Esophagus (tissue), 2 donors: ENCODE results near the gene SLC2A9. TPM values are rescaled to one million over a fixed set of nuclear protein-coding genes. Genes with fewer than 3 reads are reported as not detected.
A peak's percentile ranks its signal among the peaks of the same experiment; 100 is the strongest.

ENCODE experiments used
- H3K27ac ChIP-seq, 2 donors: one replicate each; pipeline ENCODE4 v1.5.1; 2013; ENCODE audit warnings: low read depth in 2 of 2, mild to moderate bottlenecking in 2 of 2, inconsistent platforms in 1 of 2, low read length in 1 of 2, moderate library complexity in 1 of 2
- H3K27me3 ChIP-seq, 2 donors: one replicate each; pipeline ENCODE4 v1.6.1; 2013; ENCODE audit warnings: low read length in 2 of 2, control low read depth in 1 of 2, mild to moderate bottlenecking in 1 of 2; ENCODE audit not compliant: insufficient read depth in 2 of 2, control insufficient read depth in 1 of 2
- H3K36me3 ChIP-seq, 2 donors: one replicate each; pipeline ENCODE4 v1.6.1; 2013; ENCODE audit warnings: low read length in 1 of 2; ENCODE audit not compliant: control insufficient read depth in 2 of 2, insufficient read depth in 2 of 2
- H3K4me1 ChIP-seq, 2 donors: one replicate each; pipeline ENCODE4 v1.6.1; 2013; ENCODE audit warnings: low read length in 1 of 2; ENCODE audit not compliant: control insufficient read depth in 2 of 2, insufficient read depth in 2 of 2
- H3K4me3 ChIP-seq, 2 donors: one replicate each; pipeline ENCODE4 v1.5.1; 2013; ENCODE audit warnings: low read length in 2 of 2, mild to moderate bottlenecking in 2 of 2, low read depth in 1 of 2, moderate library complexity in 1 of 2
- H3K9me3 ChIP-seq, 2 donors: one replicate each; pipeline ENCODE4 v1.6.1; 2013; ENCODE audit warnings: mild to moderate bottlenecking in 2 of 2, low read depth in 1 of 2, low read length in 1 of 2, moderate library complexity in 1 of 2; ENCODE audit not compliant: control insufficient read depth in 2 of 2, insufficient read depth in 1 of 2
- WGBS, 2 donors: extraction: QIAGEN DNeasy Blood & Tissue Kit; methylation state at CpG; one replicate each; pipeline ENCODE4 v1.1.7; 2013; 5-methylcytosine and 5-hydroxymethylcytosine counted together
- polyA plus RNA-seq, 2 donors: library from polyadenylated mRNA; stranded (reverse); fragments of 200-250 nt; gene quantifications; one replicate each; pipeline ENCODE4 v1.2.3, GENCODE V29; 2013
- donor health status: healthy with polysubstance abuse.
- donor health status: Bipolar disorder and iron deficiency.

SLC2A9 gene
- polyA plus RNA-seq, 2 donors = 4.1 to 5.8 TPM

DNA sequence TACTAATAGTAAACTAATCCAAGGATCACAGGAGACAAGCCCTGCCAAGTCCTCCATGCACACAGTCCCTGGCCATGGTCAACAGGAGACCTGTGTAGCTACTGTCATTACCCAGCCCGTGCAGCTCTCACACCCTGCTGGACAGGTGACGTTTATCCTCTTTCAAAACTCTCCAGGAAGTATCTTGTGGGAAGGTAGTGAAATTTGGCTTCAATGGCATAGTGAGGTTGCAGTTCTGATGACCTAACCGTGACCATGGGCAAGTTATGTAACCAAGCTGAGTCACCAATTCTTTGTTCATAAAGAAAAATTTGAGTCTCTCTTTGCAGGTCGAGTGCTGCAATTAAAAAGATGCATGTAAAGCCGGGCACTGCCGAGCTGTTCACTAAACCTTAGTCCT, 11.3 kb upstream of the SLC2A9 start:
- H3K4me1 ChIP-seq = peaks cover 6 to 8% of the 10 kb centered on the region in 2 donors
- H3K4me3 ChIP-seq = no peak overlapping the region
- H3K27ac ChIP-seq = peak overlapping the region; percentile 45 to 62
- no peaks in the 10 kb centered on the region for H3K27me3 ChIP-seq
- no peaks in the 10 kb centered on the region for H3K36me3 ChIP-seq
- no peaks in the 10 kb centered on the region for H3K9me3 ChIP-seq
- 25 to 41% methylated on average over 6 of the region's 6 CpGs for WGBS, 2 donors

DNA sequence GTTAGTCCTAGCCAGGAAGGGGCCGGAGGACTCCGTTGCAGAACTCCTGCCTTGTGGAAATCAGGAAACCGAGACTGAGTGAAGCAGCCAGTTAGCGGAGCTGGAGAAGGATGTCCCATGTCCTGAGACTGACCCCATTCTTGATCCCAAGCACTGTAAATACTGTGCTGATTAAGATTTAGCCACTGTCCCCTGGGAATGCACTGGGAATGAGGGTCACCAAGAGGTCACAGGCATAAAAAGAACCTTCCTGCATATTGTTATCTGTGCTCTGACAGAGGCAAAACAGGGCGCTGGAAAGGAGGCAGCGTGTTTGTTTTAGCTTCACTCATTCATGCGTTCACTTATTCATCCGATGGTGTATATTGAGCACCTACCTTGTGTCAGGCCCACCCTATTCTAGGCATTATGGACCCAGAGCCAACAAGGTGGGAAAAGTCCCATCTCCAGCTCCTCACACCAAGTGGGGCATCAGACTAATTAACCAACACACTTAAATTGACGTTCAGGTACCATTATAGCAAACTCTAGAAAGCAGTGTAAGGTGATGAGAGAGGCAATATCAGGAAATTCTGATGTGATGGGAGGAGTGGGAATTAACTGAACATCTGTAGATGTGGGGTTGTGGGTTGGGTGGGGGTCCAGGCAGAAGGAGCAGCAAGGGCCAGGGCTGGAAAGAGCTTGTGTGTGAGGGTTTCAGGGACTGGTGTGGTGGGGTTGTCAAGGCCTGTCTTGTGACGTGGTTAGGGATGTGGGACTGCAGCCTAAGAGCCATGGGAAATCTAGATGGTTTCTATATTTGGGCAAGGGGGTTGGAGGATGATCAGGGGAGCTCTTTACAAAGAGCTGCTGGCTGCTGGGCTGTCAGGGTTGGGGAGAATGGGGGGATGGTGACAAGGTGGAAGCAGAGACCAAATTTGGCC, 10.6 kb upstream of the SLC2A9 start:
- Histone ChIP-seq H3K36me3 (no peaks in the 10 kb centered on the region), H3K9me3 (no peaks in the 10 kb centered on the region), H3K4me3 (no peak overlapping the region), H3K4me1 (peaks cover 6 to 8% of the 10 kb centered on the region in 2 donors), H3K27me3 (no peaks in the 10 kb centered on the region), H3K27ac (peak overlapping the region; percentile 45 to 62)
- 77 to 78% methylated on average over 10 of the region's 10 CpGs for WGBS, 2 donors

DNA sequence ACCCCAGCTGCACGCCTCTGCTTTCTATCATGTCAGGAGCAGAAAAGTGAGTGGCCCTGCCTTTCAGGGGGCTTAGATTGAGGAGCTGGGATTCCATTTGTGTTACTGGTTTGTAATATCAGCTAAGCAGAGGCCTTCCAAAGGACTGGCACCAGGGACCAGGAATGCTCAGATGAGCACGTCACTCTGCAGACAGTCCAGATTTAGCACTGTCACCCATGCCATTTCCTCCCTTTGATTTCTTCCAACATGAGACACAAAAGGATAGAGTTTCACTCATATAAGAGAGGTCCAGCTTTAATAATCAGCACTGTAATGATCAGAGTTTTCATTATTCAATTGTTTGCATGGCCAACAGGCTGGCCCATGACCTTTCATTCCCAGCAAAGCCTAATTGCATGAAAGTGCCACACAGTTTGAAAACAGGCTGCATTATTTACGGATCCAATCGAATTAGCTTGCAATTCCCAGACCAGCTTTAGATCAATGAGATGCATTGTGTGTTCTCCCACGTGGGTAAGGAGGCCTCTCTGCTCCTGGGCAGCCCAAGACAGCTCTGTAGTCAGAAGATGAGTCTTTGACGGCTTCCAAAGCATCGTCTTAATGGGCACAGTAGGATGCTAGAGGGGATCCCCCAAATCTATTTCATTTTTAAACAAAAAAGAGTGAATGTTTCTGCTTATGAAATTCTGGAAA, 9.8 kb upstream of the SLC2A9 start:
- Histone ChIP-seq H3K27ac (no peak overlapping the region), H3K36me3 (no peaks in the 10 kb centered on the region), H3K4me3 (no peak overlapping the region), H3K27me3 (no peaks in the 10 kb centered on the region), H3K4me1 (peaks cover 6 to 8% of the 10 kb centered on the region in 2 donors), H3K9me3 (no peaks in the 10 kb centered on the region)
- 71 to 83% methylated on average over 7 of the region's 7 CpGs for WGBS, 2 donors

DNA sequence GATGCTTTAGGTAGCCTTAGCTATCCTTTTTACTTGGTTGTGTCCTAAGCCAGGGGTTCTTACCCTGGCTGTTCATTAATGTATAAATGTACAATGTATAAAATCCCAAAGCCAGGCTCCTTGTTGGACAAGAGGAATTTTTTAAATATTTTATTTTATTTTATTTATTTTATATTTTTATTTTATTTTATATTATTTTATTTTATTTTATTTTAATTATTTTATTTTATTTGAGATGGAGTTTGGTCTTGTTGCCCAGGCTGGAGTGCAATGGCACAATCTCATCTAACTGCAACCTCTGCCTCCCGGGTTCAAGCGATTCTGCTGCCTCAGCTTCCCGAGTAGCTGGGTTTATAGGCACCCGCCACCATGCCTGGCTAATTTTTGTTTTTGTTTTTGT, 8.1 kb upstream of the SLC2A9 start:
- peaks cover 5 to 6% of the 10 kb centered on the region in 2 donors for H3K4me1 ChIP-seq
- H3K36me3 ChIP-seq = no peaks in the 10 kb centered on the region
- no peak overlapping the region for H3K4me3 ChIP-seq
- no peaks in the 10 kb centered on the region for H3K9me3 ChIP-seq
- no peaks in the 10 kb centered on the region for H3K27me3 ChIP-seq
- WGBS, 2 donors = 95 to 96% methylated on average over 4 of the region's 4 CpGs
- no peak overlapping the region for H3K27ac ChIP-seq

DNA sequence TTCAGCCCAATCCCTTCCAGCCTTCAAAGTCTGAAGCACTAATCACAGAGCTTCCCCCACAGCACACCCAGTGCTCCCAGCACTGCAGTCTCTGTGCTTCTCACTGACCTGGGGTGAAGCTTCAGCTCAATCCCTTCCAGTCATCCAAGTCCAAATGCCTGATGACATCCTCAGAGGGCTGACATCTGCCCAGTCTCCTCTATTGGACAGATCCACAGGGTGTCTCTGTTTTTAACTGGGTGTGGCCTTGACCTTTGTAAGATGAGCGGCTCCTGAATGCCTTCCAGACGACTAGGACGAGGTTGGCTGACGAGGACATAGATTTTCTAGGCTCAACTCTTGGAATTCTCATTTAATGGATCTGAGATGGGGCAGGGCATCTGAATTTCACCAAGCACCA, 7.6 kb upstream of the SLC2A9 start:
- WGBS, 2 donors = 43 to 45% methylated on average over 4 of the region's 4 CpGs
- H3K9me3 ChIP-seq = no peaks in the 10 kb centered on the region
- H3K36me3 ChIP-seq = no peaks in the 10 kb centered on the region
- H3K27ac ChIP-seq = no peak overlapping the region
- no peak overlapping the region for H3K4me3 ChIP-seq
- no peaks in the 10 kb centered on the region for H3K27me3 ChIP-seq
- H3K4me1 ChIP-seq = peaks cover 5 to 7% of the 10 kb centered on the region in 2 donors

DNA sequence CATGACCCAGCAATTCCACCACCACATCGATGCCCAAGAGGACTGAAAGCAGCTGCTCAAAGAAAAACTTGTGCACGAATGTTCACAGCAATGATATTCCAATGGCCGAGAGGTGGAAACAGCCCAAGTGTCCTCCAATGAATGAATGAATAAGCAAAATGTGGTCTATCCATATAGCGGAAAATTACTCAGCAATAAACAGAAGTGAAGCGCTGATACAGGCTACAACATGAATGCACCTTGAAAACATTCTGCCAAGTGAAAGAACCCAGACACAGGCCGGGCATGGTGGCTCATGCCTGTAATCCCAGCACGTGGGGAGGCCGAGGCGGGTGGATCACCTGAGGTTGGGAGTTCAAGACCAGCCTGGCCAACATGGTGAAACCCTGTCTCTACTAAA, 5.2 kb upstream of the SLC2A9 start:
- no peaks in the 10 kb centered on the region for H3K9me3 ChIP-seq
- H3K27ac ChIP-seq = no peak overlapping the region
- 70 to 72% methylated on average over 9 of the region's 9 CpGs for WGBS, 2 donors
- peaks cover 0 to 18% of the 10 kb centered on the region in 2 donors for H3K4me1 ChIP-seq
- no peak overlapping the region for H3K4me3 ChIP-seq
- H3K36me3 ChIP-seq = no peaks in the 10 kb centered on the region
- H3K27me3 ChIP-seq = no peaks in the 10 kb centered on the region

DNA sequence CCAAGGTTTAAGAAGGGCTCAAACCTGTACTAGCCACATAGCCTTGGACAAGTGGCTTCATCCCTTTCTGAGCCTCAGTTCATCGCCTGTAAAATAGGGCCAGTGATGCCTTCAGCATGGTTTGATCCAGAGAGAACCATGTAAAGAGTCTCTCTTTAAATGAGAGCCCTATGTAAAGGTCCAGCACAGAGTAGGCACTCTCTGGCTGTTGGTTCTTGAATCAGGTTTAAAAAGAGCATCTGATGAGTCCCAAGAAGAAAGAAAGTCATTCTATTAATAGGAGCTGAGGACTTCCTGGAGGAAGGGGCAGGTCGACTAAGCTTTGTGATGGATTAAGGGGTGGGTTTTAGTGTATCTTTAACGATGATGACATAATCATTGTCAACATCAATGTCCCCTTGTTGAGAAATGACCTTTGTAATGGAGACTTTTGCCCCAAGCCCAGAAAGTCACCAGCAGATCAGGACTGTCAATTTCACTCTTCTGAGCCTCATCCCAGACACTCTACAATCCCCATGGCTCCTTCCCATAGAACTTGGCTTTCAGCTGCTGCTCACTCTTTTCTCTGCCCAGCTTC, 4.0 kb upstream of the SLC2A9 start:
- Histone ChIP-seq H3K27me3 (no peaks in the 10 kb centered on the region), H3K4me3 (no peak overlapping the region), H3K4me1 (peaks cover 0 to 27% of the 10 kb centered on the region in 2 donors), H3K9me3 (no peaks in the 10 kb centered on the region), H3K36me3 (no peaks in the 10 kb centered on the region), H3K27ac (no peak overlapping the region)
- 77 to 78% methylated on average over 3 of the region's 3 CpGs for WGBS, 2 donors

DNA sequence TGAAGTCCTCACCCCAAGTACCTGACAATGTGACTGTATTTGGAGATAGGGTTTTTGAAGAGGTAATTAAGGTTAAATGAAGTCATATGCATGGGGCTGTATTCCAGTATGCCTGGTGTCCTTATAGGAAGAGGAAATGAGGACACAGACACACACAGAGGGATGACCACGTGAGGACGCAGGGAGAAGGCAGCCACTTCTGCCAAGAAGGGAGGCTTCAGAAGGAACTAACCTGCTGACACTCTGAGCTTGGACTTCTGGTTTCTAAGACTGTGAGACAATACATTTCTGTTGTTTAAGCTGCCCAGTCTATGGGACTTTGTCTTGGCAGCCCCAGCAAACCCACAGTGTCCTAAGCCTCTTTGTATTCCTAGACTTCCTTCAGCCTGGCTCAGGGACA, 3.0 kb upstream of the SLC2A9 start:
- Histone ChIP-seq H3K27me3 (no peaks in the 10 kb centered on the region), H3K36me3 (no peaks in the 10 kb centered on the region), H3K27ac (no peak overlapping the region), H3K9me3 (no peaks in the 10 kb centered on the region), H3K4me3 (no peak overlapping the region), H3K4me1 (peaks cover 5 to 32% of the 10 kb centered on the region in 2 donors)
- WGBS, 2 donors = 79 to 82% methylated on average over 2 of the region's 2 CpGs

DNA sequence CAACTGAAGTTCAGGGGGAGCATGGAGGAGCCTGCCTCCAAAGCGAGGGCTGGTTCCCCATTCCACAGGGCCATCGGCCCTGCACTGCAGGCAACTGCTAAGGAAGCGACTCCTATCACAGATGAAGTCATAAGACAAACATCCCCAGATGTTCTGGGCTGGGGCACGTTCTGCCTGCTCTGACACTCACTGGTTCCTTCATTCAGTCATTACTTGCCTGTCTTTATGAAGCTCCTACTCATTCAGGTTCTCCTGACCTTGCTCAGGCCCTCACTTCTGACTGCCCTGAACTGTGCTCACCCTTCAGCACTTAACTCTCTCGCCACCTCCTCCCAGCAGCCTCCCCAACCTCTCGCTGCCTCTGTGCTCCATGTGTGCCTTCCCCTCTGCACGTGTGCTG, 2.5 kb upstream of the SLC2A9 start:
- H3K27ac ChIP-seq = no peak overlapping the region
- WGBS, 2 donors = 62 to 73% methylated on average over 7 of the region's 7 CpGs
- H3K36me3 ChIP-seq = no peaks in the 10 kb centered on the region
- H3K4me3 ChIP-seq = no peak overlapping the region
- H3K4me1 ChIP-seq = peaks cover 5 to 34% of the 10 kb centered on the region in 2 donors
- H3K27me3 ChIP-seq = no peaks in the 10 kb centered on the region
- no peaks in the 10 kb centered on the region for H3K9me3 ChIP-seq
